SK-N-SH treated with all-trans-retinoic acid at 6 μM for 48 hours (cell line): ENCODE results near the gene THSD4.

Experiments used
- ATAC-seq: fragments of 200-7000 bp; cut with Tn5 transposase; 3 replicates; pipeline ENCODE4 v1.9.1; 2020; ENCODE audit warnings: mild to moderate bottlenecking, moderate library complexity
- BACH2 ChIP-seq: fragments of 250-450 bp; sonication (Bioruptor Pico); IDR thresholded peaks from 2 replicates; pipeline ENCODE4 v1.9.0; 2021; ENCODE audit warnings: mild to moderate bottlenecking, borderline replicate concordance
- CSDC2 ChIP-seq: fragments of 250-450 bp; sonication (Bioruptor Pico); IDR thresholded peaks from 2 replicates; pipeline ENCODE4 v1.5.0; 2020; ENCODE audit warnings: mild to moderate bottlenecking, moderate library complexity
- ESRRG ChIP-seq: fragments of 250-450 bp; sonication (Bioruptor Pico); IDR thresholded peaks from 2 replicates; pipeline ENCODE4 v1.6.1; 2021; ENCODE audit warnings: mild to moderate bottlenecking
- GLIS3 ChIP-seq: fragments of 250-450 bp; sonication (Bioruptor Pico); IDR thresholded peaks from 2 replicates; pipeline ENCODE4 v1.5.0; 2020; ENCODE audit warnings: mild to moderate bottlenecking, moderate library complexity
- ISL1 ChIP-seq: fragments of 250-450 bp; sonication (Bioruptor Pico); IDR thresholded peaks from 2 replicates; pipeline ENCODE4 v2.1.2; 2022; ENCODE audit warnings: mild to moderate bottlenecking, moderate library complexity
- OSR1 ChIP-seq: fragments of 250-450 bp; sonication (Bioruptor Pico); IDR thresholded peaks from 2 replicates; pipeline ENCODE4 v1.8.0; 2022; ENCODE audit warnings: moderate library complexity, mild to moderate bottlenecking, inconsistent platforms
- PPARA ChIP-seq: fragments of 250-450 bp; sonication (Bioruptor Pico); IDR thresholded peaks from 2 replicates; pipeline ENCODE4 v1.5.0; 2020; ENCODE audit warnings: mild to moderate bottlenecking, borderline replicate concordance
- RARB ChIP-seq: fragments of 250-450 bp; sonication (Bioruptor Pico); IDR thresholded peaks from 2 replicates; pipeline ENCODE4 v1.8.0; 2021; ENCODE audit warnings: mild to moderate bottlenecking, moderate library complexity
- SNAI2 ChIP-seq: fragments of 250-450 bp; sonication (Bioruptor Pico); IDR thresholded peaks from 2 replicates; pipeline ENCODE4 v1.5.0; 2020; ENCODE audit warnings: mild to moderate bottlenecking, moderate library complexity
- TCF4 ChIP-seq: fragments of 250-450 bp; sonication (Bioruptor Pico); IDR thresholded peaks from 2 replicates; pipeline ENCODE4 v1.8.0; 2021; ENCODE audit warnings: mild to moderate bottlenecking, moderate library complexity, borderline replicate concordance
- TOX ChIP-seq: fragments of 250-450 bp; sonication (Bioruptor Pico); IDR thresholded peaks from 2 replicates; pipeline ENCODE4 v1.8.0; 2021; ENCODE audit warnings: mild to moderate bottlenecking, moderate library complexity, borderline replicate concordance
- ZC3H10 ChIP-seq: fragments of 250-450 bp; sonication (Bioruptor Pico); IDR thresholded peaks from 2 replicates; pipeline ENCODE4 v1.5.1; 2021; ENCODE audit warnings: mild to moderate bottlenecking, moderate library complexity
- ZFP3 ChIP-seq: fragments of 250-450 bp; sonication (Bioruptor Pico); IDR thresholded peaks from 2 replicates; pipeline ENCODE4 v1.5.0; 2020; ENCODE audit warnings: mild to moderate bottlenecking, moderate library complexity
- ZFP30 ChIP-seq: fragments of 450-650 bp; formaldehyde crosslinking; IDR thresholded peaks from 2 replicates; pipeline ENCODE4 v1.5.0; 2022; ENCODE audit warnings: mild to moderate bottlenecking, moderate library complexity
- ZNF8 ChIP-seq: fragments of 450-650 bp; formaldehyde crosslinking; IDR thresholded peaks from 2 replicates; pipeline ENCODE4 v1.5.0; 2020; ENCODE audit warnings: mild to moderate bottlenecking, moderate library complexity
- TF ChIP-seq, protein P1 (sequence below): fragments of 250-450 bp; sonication (Bioruptor Pico); IDR thresholded peaks from 2 replicates; pipeline ENCODE4 v1.5.0; 2020; ENCODE audit warnings: mild to moderate bottlenecking, moderate library complexity
- TF ChIP-seq, protein P2 (sequence below): fragments of 250-450 bp; sonication (Bioruptor Pico); IDR thresholded peaks from 2 replicates; pipeline ENCODE4 v1.8.0; 2020; ENCODE audit warnings: mild to moderate bottlenecking, moderate library complexity, borderline replicate concordance
- TF ChIP-seq, protein P3 (sequence below): fragments of 250-450 bp; sonication (Bioruptor Pico); IDR thresholded peaks from 2 replicates; pipeline ENCODE4 v1.5.1; 2020; ENCODE audit warnings: low read depth, mild to moderate bottlenecking, moderate library complexity
- TF ChIP-seq, protein P4 (sequence below): fragments of 250-450 bp; sonication (Bioruptor Pico); IDR thresholded peaks from 2 replicates; pipeline ENCODE4 v1.5.1; 2021; ENCODE audit warnings: mild to moderate bottlenecking, moderate library complexity

Gene THSD4

DNA sequence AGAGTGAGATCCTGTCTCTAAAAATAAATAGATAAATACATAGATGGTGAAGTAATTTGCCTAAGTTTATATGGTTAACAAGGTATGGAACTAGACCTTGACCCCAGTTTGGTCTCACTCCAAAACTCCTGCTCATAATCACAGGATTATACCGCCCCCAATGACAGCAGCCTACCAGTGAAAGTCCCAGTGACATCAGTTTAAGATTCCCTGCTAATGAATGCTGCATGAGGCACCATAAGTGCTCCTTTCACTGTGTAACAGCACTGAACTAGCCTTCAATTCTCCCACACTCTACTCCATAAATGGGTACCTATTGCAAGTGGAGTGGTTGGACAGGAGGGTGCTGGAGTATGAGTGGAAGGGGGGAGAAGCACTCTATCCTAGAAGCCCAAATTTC is 23.7 kb upstream of the THSD4 start (continued):
- TF ChIP-seq, protein P1, sequence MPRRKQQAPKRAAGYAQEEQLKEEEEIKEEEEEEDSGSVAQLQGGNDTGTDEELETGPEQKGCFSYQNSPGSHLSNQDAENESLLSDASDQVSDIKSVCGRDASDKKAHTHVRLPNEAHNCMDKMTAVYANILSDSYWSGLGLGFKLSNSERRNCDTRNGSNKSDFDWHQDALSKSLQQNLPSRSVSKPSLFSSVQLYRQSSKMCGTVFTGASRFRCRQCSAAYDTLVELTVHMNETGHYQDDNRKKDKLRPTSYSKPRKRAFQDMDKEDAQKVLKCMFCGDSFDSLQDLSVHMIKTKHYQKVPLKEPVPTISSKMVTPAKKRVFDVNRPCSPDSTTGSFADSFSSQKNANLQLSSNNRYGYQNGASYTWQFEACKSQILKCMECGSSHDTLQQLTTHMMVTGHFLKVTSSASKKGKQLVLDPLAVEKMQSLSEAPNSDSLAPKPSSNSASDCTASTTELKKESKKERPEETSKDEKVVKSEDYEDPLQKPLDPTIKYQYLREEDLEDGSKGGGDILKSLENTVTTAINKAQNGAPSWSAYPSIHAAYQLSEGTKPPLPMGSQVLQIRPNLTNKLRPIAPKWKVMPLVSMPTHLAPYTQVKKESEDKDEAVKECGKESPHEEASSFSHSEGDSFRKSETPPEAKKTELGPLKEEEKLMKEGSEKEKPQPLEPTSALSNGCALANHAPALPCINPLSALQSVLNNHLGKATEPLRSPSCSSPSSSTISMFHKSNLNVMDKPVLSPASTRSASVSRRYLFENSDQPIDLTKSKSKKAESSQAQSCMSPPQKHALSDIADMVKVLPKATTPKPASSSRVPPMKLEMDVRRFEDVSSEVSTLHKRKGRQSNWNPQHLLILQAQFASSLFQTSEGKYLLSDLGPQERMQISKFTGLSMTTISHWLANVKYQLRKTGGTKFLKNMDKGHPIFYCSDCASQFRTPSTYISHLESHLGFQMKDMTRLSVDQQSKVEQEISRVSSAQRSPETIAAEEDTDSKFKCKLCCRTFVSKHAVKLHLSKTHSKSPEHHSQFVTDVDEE (CRISPR knock-in tag): no peak
- TF ChIP-seq BACH2 (CRISPR knock-in tag) (no peak), ZNF8 (CRISPR knock-in tag) (no peak), GLIS3 (CRISPR knock-in tag) (no peak), OSR1 (CRISPR knock-in tag) (no peak), ZFP3 (CRISPR knock-in tag) (no peak)
- TF ChIP-seq, all 23 proteins: peak for 0

DNA sequence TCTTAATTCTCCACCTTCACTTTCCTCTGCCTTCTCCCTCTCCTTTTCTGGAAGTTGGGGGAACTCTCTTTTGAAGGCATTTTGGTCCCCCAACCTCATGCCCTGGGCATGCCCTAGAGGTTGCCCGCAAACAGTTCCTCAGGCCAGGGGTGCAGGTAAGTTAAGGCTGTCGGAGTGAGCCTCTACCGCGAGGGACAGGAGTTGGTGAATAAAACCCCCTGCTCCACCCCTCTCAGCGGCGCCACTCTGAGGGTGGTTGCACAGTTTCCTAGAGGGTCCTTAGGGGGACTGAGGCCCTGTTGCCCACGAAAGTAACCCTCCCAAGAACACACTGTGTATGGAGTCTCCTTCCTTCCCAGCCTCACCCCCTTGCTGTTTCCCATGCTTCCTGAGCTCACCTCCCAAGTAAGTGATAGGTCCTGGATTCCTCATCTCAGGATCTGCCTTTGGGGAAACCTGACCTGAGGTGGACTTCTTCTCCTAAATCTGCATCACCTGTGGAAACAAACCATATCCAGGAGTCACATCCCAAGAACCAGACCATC is 23.1 kb upstream of the THSD4 start:
- TF ChIP-seq TOX (no peak), PPARA (CRISPR knock-in tag) (no peak)
- no peak for ATAC-seq

DNA sequence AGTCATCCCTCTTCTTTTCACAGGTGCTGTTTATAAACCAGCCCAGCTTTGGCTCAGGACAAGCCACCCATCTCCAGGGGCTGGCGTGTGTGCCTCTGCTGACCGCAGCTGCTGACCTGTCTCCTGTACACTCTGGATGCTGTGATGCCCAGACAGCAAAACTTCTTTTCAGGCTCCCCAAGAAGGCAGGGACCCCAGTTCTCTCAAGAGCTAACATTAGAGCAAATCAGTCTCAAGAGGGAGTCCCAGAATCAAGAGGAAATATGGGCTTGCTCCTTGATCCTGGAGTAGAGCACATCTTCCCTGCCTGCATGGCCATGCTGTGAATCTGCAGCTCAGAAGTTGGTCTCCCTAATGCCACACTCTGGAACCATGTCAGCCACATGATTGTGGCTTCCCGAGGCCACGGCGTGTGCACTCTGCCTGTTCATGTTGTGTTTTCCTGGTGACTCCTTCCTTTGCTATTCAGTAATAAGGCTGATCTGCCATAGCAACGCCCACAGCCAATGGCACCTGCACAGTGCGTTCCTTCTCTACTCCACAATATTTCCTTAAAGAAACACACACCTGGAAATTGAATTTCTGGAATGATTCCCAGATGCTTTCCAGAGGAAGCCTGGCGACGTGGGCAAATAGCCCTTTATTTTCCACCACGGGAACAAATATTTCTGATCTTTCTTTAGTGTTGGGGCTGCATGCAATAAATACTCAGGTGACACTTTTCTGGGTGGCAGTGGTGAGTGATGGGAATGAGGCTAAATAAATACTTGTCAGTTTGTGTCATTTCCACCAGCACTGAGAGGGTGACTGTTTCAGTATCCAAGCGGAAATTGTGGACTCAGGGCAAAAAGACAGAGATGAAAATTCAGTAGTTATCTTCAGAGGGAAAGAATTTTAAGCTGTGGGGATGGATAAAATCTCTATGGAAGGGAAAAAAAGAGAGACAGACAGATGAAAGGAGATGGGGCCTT is 21.9 kb upstream of the THSD4 start:
- ATAC-seq: peak; percentile 91
- TF ChIP-seq RARB (CRISPR knock-in tag) (no peak), PPARA (CRISPR knock-in tag) (no peak), GLIS3 (CRISPR knock-in tag) (no peak), ZNF8 (CRISPR knock-in tag) (no peak), ZC3H10 (CRISPR knock-in tag) (no peak), ZFP30 (CRISPR knock-in tag) (no peak), ESRRG (CRISPR knock-in tag) (no peak), SNAI2 (CRISPR knock-in tag) (no peak), BACH2 (CRISPR knock-in tag) (no peak), ISL1 (CRISPR knock-in tag) (no peak), TCF4 (CRISPR knock-in tag) (no peak), CSDC2 (CRISPR knock-in tag) (no peak)
- TF ChIP-seq, protein P2, sequence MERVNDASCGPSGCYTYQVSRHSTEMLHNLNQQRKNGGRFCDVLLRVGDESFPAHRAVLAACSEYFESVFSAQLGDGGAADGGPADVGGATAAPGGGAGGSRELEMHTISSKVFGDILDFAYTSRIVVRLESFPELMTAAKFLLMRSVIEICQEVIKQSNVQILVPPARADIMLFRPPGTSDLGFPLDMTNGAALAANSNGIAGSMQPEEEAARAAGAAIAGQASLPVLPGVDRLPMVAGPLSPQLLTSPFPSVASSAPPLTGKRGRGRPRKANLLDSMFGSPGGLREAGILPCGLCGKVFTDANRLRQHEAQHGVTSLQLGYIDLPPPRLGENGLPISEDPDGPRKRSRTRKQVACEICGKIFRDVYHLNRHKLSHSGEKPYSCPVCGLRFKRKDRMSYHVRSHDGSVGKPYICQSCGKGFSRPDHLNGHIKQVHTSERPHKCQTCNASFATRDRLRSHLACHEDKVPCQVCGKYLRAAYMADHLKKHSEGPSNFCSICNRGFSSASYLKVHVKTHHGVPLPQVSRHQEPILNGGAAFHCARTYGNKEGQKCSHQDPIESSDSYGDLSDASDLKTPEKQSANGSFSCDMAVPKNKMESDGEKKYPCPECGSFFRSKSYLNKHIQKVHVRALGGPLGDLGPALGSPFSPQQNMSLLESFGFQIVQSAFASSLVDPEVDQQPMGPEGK (CRISPR knock-in tag): no peak
- TF ChIP-seq, protein P3, sequence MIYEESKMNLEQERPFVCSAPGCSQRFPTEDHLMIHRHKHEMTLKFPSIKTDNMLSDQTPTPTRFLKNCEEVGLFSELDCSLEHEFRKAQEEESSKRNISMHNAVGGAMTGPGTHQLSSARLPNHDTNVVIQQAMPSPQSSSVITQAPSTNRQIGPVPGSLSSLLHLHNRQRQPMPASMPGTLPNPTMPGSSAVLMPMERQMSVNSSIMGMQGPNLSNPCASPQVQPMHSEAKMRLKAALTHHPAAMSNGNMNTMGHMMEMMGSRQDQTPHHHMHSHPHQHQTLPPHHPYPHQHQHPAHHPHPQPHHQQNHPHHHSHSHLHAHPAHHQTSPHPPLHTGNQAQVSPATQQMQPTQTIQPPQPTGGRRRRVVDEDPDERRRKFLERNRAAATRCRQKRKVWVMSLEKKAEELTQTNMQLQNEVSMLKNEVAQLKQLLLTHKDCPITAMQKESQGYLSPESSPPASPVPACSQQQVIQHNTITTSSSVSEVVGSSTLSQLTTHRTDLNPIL (CRISPR knock-in tag): no peak
- TF ChIP-seq, protein P4, sequence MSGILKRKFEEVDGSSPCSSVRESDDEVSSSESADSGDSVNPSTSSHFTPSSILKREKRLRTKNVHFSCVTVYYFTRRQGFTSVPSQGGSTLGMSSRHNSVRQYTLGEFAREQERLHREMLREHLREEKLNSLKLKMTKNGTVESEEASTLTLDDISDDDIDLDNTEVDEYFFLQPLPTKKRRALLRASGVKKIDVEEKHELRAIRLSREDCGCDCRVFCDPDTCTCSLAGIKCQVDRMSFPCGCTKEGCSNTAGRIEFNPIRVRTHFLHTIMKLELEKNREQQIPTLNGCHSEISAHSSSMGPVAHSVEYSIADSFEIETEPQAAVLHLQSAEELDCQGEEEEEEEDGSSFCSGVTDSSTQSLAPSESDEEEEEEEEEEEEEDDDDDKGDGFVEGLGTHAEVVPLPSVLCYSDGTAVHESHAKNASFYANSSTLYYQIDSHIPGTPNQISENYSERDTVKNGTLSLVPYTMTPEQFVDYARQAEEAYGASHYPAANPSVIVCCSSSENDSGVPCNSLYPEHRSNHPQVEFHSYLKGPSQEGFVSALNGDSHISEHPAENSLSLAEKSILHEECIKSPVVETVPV: no peak
- TF ChIP-seq, protein P1 (CRISPR knock-in tag): no peak
